ENCODE data around the gene SYNPR. TPM values are rescaled to one million over a fixed set of nuclear protein-coding genes. Genes with fewer than 3 reads are reported as not detected.

The SYNPR gene
- total RNA-seq = not detected in 2 replicates

DNA sequence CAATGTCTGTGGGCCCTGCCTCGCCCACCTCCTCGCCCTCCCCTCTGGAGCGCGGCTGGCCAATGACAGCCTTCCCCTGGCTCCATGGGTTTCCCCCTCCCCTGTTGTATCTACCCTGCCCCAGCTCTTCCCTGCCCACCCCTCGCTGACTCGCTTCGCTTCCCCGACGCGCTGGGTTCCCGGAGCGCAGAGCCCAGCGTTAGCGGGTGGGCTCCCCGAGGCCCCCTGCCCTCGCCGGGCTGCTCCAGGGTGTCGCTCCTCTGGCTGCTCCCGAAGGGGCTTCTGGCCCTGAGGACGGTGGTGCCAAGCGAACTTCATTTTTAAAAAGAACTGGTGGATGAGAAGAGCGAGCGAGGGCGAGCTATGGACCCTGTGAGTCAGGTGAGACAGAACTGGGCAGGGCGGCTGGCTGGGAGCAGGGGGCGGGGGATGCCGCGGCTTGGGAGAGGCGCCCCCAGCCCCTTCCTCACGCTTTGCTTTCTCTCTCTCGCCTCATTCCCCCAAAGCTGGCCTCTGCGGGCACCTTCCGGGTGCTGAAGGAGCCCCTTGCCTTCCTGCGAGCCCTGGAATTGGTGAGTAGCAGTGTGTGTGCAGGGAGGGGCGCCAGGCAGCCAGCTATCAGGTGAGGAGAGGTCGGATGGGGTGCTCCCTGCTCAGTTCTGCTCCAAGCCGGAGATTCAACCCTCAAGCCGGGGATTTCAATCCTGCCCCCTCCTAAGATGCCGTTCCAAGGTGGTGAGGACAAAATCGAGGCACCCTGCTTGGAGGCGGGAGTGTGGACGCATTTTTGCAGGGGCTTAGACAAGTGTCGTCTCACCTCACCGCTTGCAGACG, at the start of gene SYNPR:
SYNPR (plus strand) TSS at position 138 of the 834 bp plus-strand sequence.

DNA sequence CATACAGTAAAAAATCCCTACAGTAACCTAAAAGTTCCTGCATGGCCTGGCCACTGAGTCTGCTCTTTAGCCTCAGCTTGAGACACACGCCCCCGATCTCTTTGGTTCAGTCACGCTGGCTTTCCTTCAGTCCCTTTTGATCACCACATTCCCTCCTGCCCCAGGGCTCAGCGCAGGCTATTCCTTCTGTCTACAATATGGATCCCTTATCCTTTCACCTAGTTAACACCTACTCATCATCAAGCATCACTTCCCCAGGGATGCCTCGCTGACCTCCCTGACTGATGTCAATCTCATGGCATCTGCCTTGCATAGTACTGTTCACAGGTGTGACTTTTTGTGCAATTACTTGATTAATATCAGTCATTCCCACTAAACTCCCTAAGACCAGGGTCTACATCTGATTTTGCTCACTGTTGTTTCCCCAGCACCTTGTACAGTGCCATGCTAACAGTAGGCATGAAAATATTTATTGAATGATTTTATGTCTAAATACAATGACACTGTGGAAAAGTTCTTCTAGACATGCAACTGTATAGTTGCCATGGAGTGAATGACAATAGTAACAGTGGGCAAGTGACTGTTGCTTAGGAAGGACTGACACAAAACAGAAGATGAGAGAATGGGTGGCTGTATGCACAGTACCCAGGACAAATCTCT, 374.1 kb downstream of the SYNPR start, which contains the start of gene SNTN:
SNTN (plus strand) TSS at position 610 of the 660 bp plus-strand sequence; CDS start at position 623, 13 bp downstream.

Measured in mesangial cell (primary cell).